Body of pancreas (tissue), 4 donors: ENCODE results near the gene DNMBP. TPM values are rescaled to one million over a fixed set of nuclear protein-coding genes. Genes with fewer than 3 reads are reported as not detected.

ENCODE experiments used
- ATAC-seq: fragments of 150-250 bp; one replicate; pipeline ENCODE4 v1.9.1; 2016
- DNase-seq, 4 donors: peaks; one replicate each; pipeline ENCODE4 v3.0.0-alpha.2; 2019
- H3K27ac ChIP-seq, 4 donors: fragments of 200-600 bp; sonication (generic); 1 replicate in 3 of 4; 2 replicates in 1 of 4; pipeline versions ENCODE4 v1.5.1 to v1.6.1; 2016 to 2019; ENCODE audit warnings: mild to moderate bottlenecking in 1 of 4, mixed read lengths in 1 of 4, moderate library complexity in 1 of 4
- H3K27me3 ChIP-seq, 2 donors: fragments of 200-600 bp; sonication (generic); one replicate each; pipeline ENCODE4 v1.6.0; 2016; ENCODE audit warnings: mild to moderate bottlenecking in 1 of 2
- H3K36me3 ChIP-seq, 2 donors: fragments of 200-600 bp; sonication (generic); replicated peaks in 1 of 2; 2 replicates each; pipeline ENCODE4 v1.5.1; 2016; ENCODE audit warnings: low read depth in 2 of 2; ENCODE audit not compliant: insufficient read depth in 1 of 2
- H3K4me1 ChIP-seq: fragments of 200-600 bp; sonication (generic); one replicate; pipeline ENCODE4 v1.6.0; 2016
- H3K4me3 ChIP-seq, 2 donors: fragments of 200-600 bp; sonication (generic); 1 replicate in 1 of 2; 2 replicates in 1 of 2; pipeline ENCODE4 v1.5.1; 2016 to 2019
- H3K9me3 ChIP-seq, 3 donors: fragments of 200-600 bp; sonication (generic); 1 replicate in 2 of 3; 2 replicates in 1 of 3; pipeline ENCODE4 v1.5.1; 2016
- CTCF ChIP-seq, 7 experiments: fragments of 450-650 bp in 4 of 7; fragments of 200-600 bp in 3 of 7; sonication (generic) in 3 of 7; IDR thresholded peaks; one replicate each; pipeline ENCODE4 v1.5.1; 2016 to 2019; ENCODE audit warnings: antibody characterized with exemption in 7 of 7
- POLR2A ChIP-seq, 3 donors: fragments of 450-650 bp; IDR thresholded peaks; one replicate each; pipeline ENCODE4 v1.6.1; 2016; ENCODE audit warnings: antibody characterized with exemption in 3 of 3, mild to moderate bottlenecking in 2 of 3
- WGBS, 2 donors: methylation state at CpG; one replicate each; pipeline ENCODE4 v1.1.5; 2017; 5-methylcytosine and 5-hydroxymethylcytosine counted together
- intact Hi-C: fragments of 100-400 bp; cut with DNase I; formaldehyde crosslinking; loops from one replicate; pipeline ENCODE4 v1.15.1; 2023
- total RNA-seq, 2 donors: library from RNA; depleted of rRNA; stranded (reverse); fragments of >200 nt; gene quantifications; one replicate each; pipeline ENCODE4 v1.1.0, GENCODE V29; 2016

DNMBP gene
- total RNA-seq, 2 donors from 2014 or later, result 11.5 to 19.2 TPM

- peaks cover 22% of the 10 kb centered on the region for H3K4me1 ChIP-seq
- DNase-seq, result peak; percentile 93 to 97 (median 96)
- no peaks in the 10 kb centered on the region for H3K36me3 ChIP-seq
- peak; percentile 94 for ATAC-seq
- TF ChIP-seq POLR2A (IDR thresholded peaks at IDR 0.05) (peak; percentile 93 to 99 (median 99)), CTCF (IDR thresholded peaks at IDR 0.05) (peak in 4 of 7 experiments; percentile 13 to 20 (median 18))
- H3K4me3 ChIP-seq, result peak overlapping the region; percentile 11 to 28
- peak overlapping the region; percentile 71 to 95 (median 87) for H3K27ac ChIP-seq
- 11 to 23% methylated on average over 9 of the region's 9 CpGs for WGBS, 2 donors
- intact Hi-C loops, result no loop called here
- H3K27me3 ChIP-seq, result no peaks in the 10 kb centered on the region
- no peaks in the 10 kb centered on the region for H3K9me3 ChIP-seq
These were observed 78.8 kb downstream of the DNMBP start for GRCh38 chr10:99930731-99931550.

GRCh38 chr10:99929360-99929759 is 80.4 kb downstream of the DNMBP start:
- Histone ChIP-seq H3K27ac (peak overlapping the region; percentile 71 to 95 (median 87)), H3K9me3 (no peaks in the 10 kb centered on the region), H3K36me3 (no peaks in the 10 kb centered on the region), H3K27me3 (no peaks in the 10 kb centered on the region), H3K4me3 (peak overlapping the region; percentile 0 to 28), H3K4me1 (peaks cover 38% of the 10 kb centered on the region)
- ATAC-seq, result no peak
- peak in 2 of 4 donors; percentile 24 to 47 for DNase-seq
- intact Hi-C loops, result no loop called here
- peak in 2 of 3 donors; percentile 25 to 34 for TF ChIP-seq POLR2A (IDR thresholded peaks at IDR 0.05)
- TF ChIP-seq CTCF (IDR thresholded peaks at IDR 0.05), result no peak
- WGBS, 2 donors, result 15 to 23% methylated on average over 9 of the region's 9 CpGs

- DNase-seq (peak in 1 of 4 donors; percentile 19), ATAC-seq (no peak)
- no peaks in the 10 kb centered on the region for H3K36me3 ChIP-seq
- peaks cover 52% of the 10 kb centered on the region for H3K4me1 ChIP-seq
- WGBS, 2 donors, result 13% methylated on average over 3 of the region's 3 CpGs
- intact Hi-C loops, result no loop called here
- peak overlapping the region; percentile 22 to 28 for H3K4me3 ChIP-seq
- peak overlapping the region; percentile 66 to 95 (median 87) for H3K27ac ChIP-seq
- TF ChIP-seq POLR2A (IDR thresholded peaks at IDR 0.05), result peak in 2 of 3 donors; percentile 15 to 47
- no peak for TF ChIP-seq CTCF (IDR thresholded peaks at IDR 0.05)
- no peaks in the 10 kb centered on the region for H3K9me3 ChIP-seq
- no peaks in the 10 kb centered on the region for H3K27me3 ChIP-seq
These were observed 81.9 kb downstream of the DNMBP start for GRCh38 chr10:99927721-99928280.

- H3K27me3 ChIP-seq, result no peaks in the 10 kb centered on the region
- DNase-seq (peak; percentile 56 to 73 (median 67)), ATAC-seq (no peak)
- peaks cover 57% of the 10 kb centered on the region for H3K4me1 ChIP-seq
- intact Hi-C loops, result no loop called here
- 14% methylated on average over 9 of the region's 9 CpGs for WGBS, 2 donors
- peak overlapping the region; percentile 66 to 95 (median 87) for H3K27ac ChIP-seq
- H3K4me3 ChIP-seq, result peak overlapping the region in 1 of 2 donors; percentile 3
- no peak for TF ChIP-seq POLR2A (IDR thresholded peaks at IDR 0.05)
- no peak for TF ChIP-seq CTCF (IDR thresholded peaks at IDR 0.05)
- H3K36me3 ChIP-seq, result no peaks in the 10 kb centered on the region
- H3K9me3 ChIP-seq, result no peaks in the 10 kb centered on the region
These were observed 82.6 kb downstream of the DNMBP start for GRCh38 chr10:99926925-99927720.
